ENCODE measurements around the gene EMC9. TPM values are rescaled to one million over a fixed set of nuclear protein-coding genes. Genes with fewer than 3 reads are reported as not detected.
A peak's percentile ranks its signal among the peaks of the same experiment; 100 is the strongest.

The EMC9 gene
- total and polyA plus RNA-seq, 10 of the 15 experiments (the other 5 are each of a cell fraction or from before 2014, with no cell fraction given): 15.3 to 60.5 (median 30.3) TPM

GRCh38 chr14:24094841-24095270 is 46.5 kb downstream of the EMC9 start:
- BruUV-seq (replicated peaks): TSS peak; percentile 89
- H3K4me3 ChIP-seq: peak overlapping the region; percentile 98

More at GRCh38 chr14:24094841-24095270, 46.5 kb downstream of the EMC9 start:
- Histone ChIP-seq H3K9ac (ENCODE audit: control insufficient read depth, insufficient read depth, low read length) (peak overlapping the region; percentile 100), H3K4me2 (ENCODE audit: control insufficient read depth, insufficient read depth) (peak overlapping the region; percentile 64), H4K20me1 (ENCODE audit: control insufficient read depth, insufficient read depth) (no peaks in the 10 kb centered on the region), H3K4me1 (ENCODE audit: control insufficient read depth, insufficient read depth, low read length) (0 out of 2 replicates have a peak, but pooled peaks cover 3% of the 10 kb centered on the region), H3K36me3 (ENCODE audit: control insufficient read depth in 2 of 2, insufficient read depth in 2 of 2, low read length in 1 of 2) (peaks cover 0 to 11% of the 10 kb centered on the region in 2 experiments; a peak in 2 of 4 replicates), H2AFZ (ENCODE audit: control insufficient read depth, low read depth, low read length) (peak overlapping the region; percentile 36; the same call in 1 of the 2 replicates), H3K27ac (ENCODE audit: control insufficient read depth, insufficient read depth) (peak overlapping the region; percentile 99), H3K9me3 (replicated peaks; ENCODE audit: control insufficient read depth, insufficient read depth, low read length) (no peaks in the 10 kb centered on the region), H3K27me3 (replicated peaks in 1 of 2; ENCODE audit: control insufficient read depth in 2 of 2, insufficient read depth in 2 of 2, low read length in 1 of 2) (no peaks in the 10 kb centered on the region), H3K79me2 (ENCODE audit: control insufficient read depth, insufficient read depth, low read length) (peaks cover 24% of the 10 kb centered on the region)
- no peak for DNase-seq (ENCODE audit: low read depth, low spot score)
- ChIA-PET SMC1A (ENCODE audit: uncharacterized antibody, unreplicated experiment) (interaction anchor here (0.6 to 9.2 kb wide), 11 partner anchors 11 to 148 kb away, joined by 3 to 195 read pairs (median 7); partner anchors contain the start of genes DCAF11, IPO4, IRF9 and NRL), RAD21 (ENCODE audit: unreplicated experiment) (interaction anchor here (1.1 to 9.1 kb wide), 14 partner anchors 13 to 213 kb away, joined by 3 to 153 read pairs (median 6); partner anchors contain the start of genes CARMIL3, CIDEB, DCAF11 and IPO4), POLR2A (interaction anchor here (1.0 to 6.8 kb wide), 14 partner anchors 10 to 148 kb away, joined by 3 to 90 read pairs (median 14); partner anchors contain the start of genes CARMIL3, DCAF11, EMC9 and IRF9), CTCF (interaction anchor here (0.7 to 11.2 kb wide), 11 partner anchors 9 to 506 kb away, joined by 3 to 294 read pairs (median 7); partner anchors contain the start of genes DCAF11, IRF9, NRL and PSME2)
- in situ Hi-C loops (cut with MboI): loop anchor here (5.0 kb wide), 2 partner anchors 38 to 118 kb away; no protein-coding TSS in a partner anchor
- TF ChIP-seq TAF1 (IDR thresholded peaks at IDR 0.05; ENCODE audit: borderline replicate concordance, low read depth, low read length): no peak
- no peak for TF ChIP-seq ATF2 (IDR thresholded peaks at IDR 0.05; ENCODE audit: low read length)
- no peak for TF ChIP-seq ELK1 (IDR thresholded peaks at IDR 0.05; ENCODE audit: low read depth, low read length)
- TF ChIP-seq NFIC (IDR thresholded peaks at IDR 0.05; ENCODE audit: low read depth, low read length): 0 out of 2 replicates have a peak, but pooled peaks have one; percentile 49
- 0 out of 2 replicates have a peak, but pooled peaks have one; percentile 7 for TF ChIP-seq RB1 (IDR thresholded peaks at IDR 0.05; ENCODE audit: borderline replicate concordance)
- TF ChIP-seq MXI1 (IDR thresholded peaks at IDR 0.05; ENCODE audit: low read depth, low read length): no peak
- 0 out of 2 replicates have a peak, but pooled peaks have one; percentile 7 for TF ChIP-seq TCF3 (IDR thresholded peaks at IDR 0.05; ENCODE audit: borderline replicate concordance, insufficient read depth, low read depth, low read length)
- no peak for TF ChIP-seq EZH2 (IDR thresholded peaks at IDR 0.05; ENCODE audit: borderline replicate concordance, control insufficient read depth, low read depth, low read length)
- TF ChIP-seq RCOR1 (conservative IDR thresholded peaks at IDR 0.05; ENCODE audit: low read depth, low read length): no peak
- peak; percentile 1 for ATAC-seq
- WGBS (ENCODE audit: insufficient coverage, insufficient replicate concordance, low lambda C conversion rate, missing lambda C conversion rate): 1% methylated on average over 14 of the region's 14 CpGs
- intact Hi-C loops (cut with micrococcal nuclease; ENCODE audit: unreplicated experiment): loop anchor here (1.0 to 5.0 kb wide), 3 partner anchors 19 to 202 kb away; partner anchors contain the start of genes DCAF11, DHRS1, IRF9 and NOP9
- no peak for FAIRE-seq
